Left ventricle myocardium inferior (tissue), 1 donor: Measurements from ENCODE around the gene CASP9. TPM values are rescaled to one million over a fixed set of nuclear protein-coding genes. Genes with fewer than 3 reads are reported as not detected.
"Not testable (repeated sequence)": the region's sequence is repeated elsewhere in the genome, so short reads cannot be mapped to it uniquely, and the experiment has no call there.

Source experiments
- DNase-seq: peaks from one replicate; pipeline ENCODE4 v3.0.0-alpha.2; 2020
- H3K27ac ChIP-seq: fragments of 200-600 bp; replicated peaks from 2 replicates; pipeline ENCODE4 v1.8.0; 2021
- H3K27me3 ChIP-seq: fragments of 200-600 bp; 2 replicates; pipeline ENCODE4 v1.8.0; 2021; ENCODE audit warnings: low read depth
- H3K36me3 ChIP-seq: fragments of 200-600 bp; 2 replicates; pipeline ENCODE4 v1.8.0; 2021
- H3K4me1 ChIP-seq: fragments of 200-600 bp; 2 replicates; pipeline ENCODE4 v1.8.0; 2021
- H3K4me3 ChIP-seq: fragments of 200-600 bp; 2 replicates; pipeline ENCODE4 v1.8.0; 2021; ENCODE audit warnings: mild to moderate bottlenecking, moderate library complexity
- H3K9me3 ChIP-seq: fragments of 200-600 bp; replicated peaks from 2 replicates; pipeline ENCODE4 v1.8.0; 2021
- CTCF ChIP-seq: fragments of 200-600 bp; IDR thresholded peaks from 2 replicates; pipeline ENCODE4 v1.8.0; 2021; ENCODE audit warnings: antibody characterized with exemption, mild to moderate bottlenecking, borderline replicate concordance
- intact Hi-C: fragments of 100-400 bp; cut with micrococcal nuclease; formaldehyde crosslinking; loops from one replicate; pipeline ENCODE4 v1.11.0; 2022
- total RNA-seq: library from RNA; stranded (reverse); fragmentation: NEBNext Ultra II Directional; extraction: Animal tissue kit (Norgen Biotek cat#: 25700); gene quantifications from one replicate; pipeline ENCODE4 v1.2.1, GENCODE V29; 2021
- donor health status: DM: no; HTN: yes; CAD: no; lungs with severe emphysema.

CASP9 gene
- total RNA-seq, 1 donor from 2014 or later: 14.1 TPM

GRCh38 chr1:15501208-15502032, 22.6 kb downstream of the CASP9 start:
- Histone ChIP-seq H3K4me3 (no peak overlapping the region), H3K9me3 (peaks cover 7% of the 10 kb centered on the region), H3K4me1 (no peaks in the 10 kb centered on the region), H3K27ac (no peak overlapping the region), H3K36me3 (peaks cover 76% of the 10 kb centered on the region), H3K27me3 (no peaks in the 10 kb centered on the region)
- TF ChIP-seq CTCF: peak; percentile 77
- peak; percentile 52 for DNase-seq
- intact Hi-C loops: no loop called here

- no peak overlapping the region for H3K27ac ChIP-seq
- intact Hi-C loops: no loop called here
- H3K9me3 ChIP-seq: peaks cover 7% of the 10 kb centered on the region
- no peaks in the 10 kb centered on the region for H3K4me1 ChIP-seq
- no peaks in the 10 kb centered on the region for H3K27me3 ChIP-seq
- H3K36me3 ChIP-seq: peaks cover 71% of the 10 kb centered on the region
- no peak overlapping the region for H3K4me3 ChIP-seq
- DNase-seq: no peak
- TF ChIP-seq CTCF: no peak
These were observed 23.5 kb downstream of the CASP9 start for GRCh38 chr1:15500184-15501178.

- TF ChIP-seq CTCF: no peak
- Histone ChIP-seq H3K36me3 (peaks cover 54% of the 10 kb centered on the region), H3K27ac (no peak overlapping the region), H3K4me3 (no peak overlapping the region), H3K9me3 (peaks cover 7% of the 10 kb centered on the region), H3K4me1 (peaks cover 23% of the 10 kb centered on the region), H3K27me3 (no peaks in the 10 kb centered on the region)
- no peak for DNase-seq
- intact Hi-C loops: no loop called here
These were observed 30.1 kb downstream of the CASP9 start for GRCh38 chr1:15493869-15494390.

- intact Hi-C loops: no loop called here
- Histone ChIP-seq H3K4me3 (no peak overlapping the region), H3K9me3 (peaks cover 2% of the 10 kb centered on the region), H3K4me1 (peaks cover 27% of the 10 kb centered on the region), H3K27me3 (no peaks in the 10 kb centered on the region), H3K36me3 (peaks cover 41% of the 10 kb centered on the region), H3K27ac (peak overlapping the region; percentile 85)
- DNase-seq: peak; percentile 61
- TF ChIP-seq CTCF: no peak
These were observed 31.4 kb downstream of the CASP9 start for GRCh38 chr1:15492596-15492995.

- H3K9me3 ChIP-seq, intact Hi-C loops, H3K27me3 ChIP-seq, H3K4me3 ChIP-seq, DNase-seq: not testable (repeated sequence)
- Histone ChIP-seq H3K36me3 (peaks cover 33% of the 10 kb centered on the region), H3K4me1 (peaks cover 27% of the 10 kb centered on the region), H3K27ac (peak overlapping the region; percentile 85)
These were observed 33.0 kb downstream of the CASP9 start for GRCh38 chr1:15491010-15491409.
